H1 (cell line): ENCODE results near the gene MAPT. TPM values are rescaled to one million over a fixed set of nuclear protein-coding genes. Genes with fewer than 3 reads are reported as not detected.

Experiments
- EP300 ChIP-seq, 2 experiments: IDR thresholded peaks; 1 replicate in 1 of 2; 2 replicates in 1 of 2; pipeline ENCODE4 v1.6.1; 2011 to 2012; ENCODE audit warnings: low read depth in 2 of 2, low read length in 2 of 2, mild to moderate bottlenecking in 2 of 2, borderline replicate concordance in 1 of 2, inconsistent platforms in 1 of 2, moderate library complexity in 1 of 2
- EZH2 ChIP-seq: fragments of 200-600 bp; sonication (generic); IDR thresholded peaks from 2 replicates; pipeline ENCODE4 v1.7.1; 2012; ENCODE audit warnings: low read depth, mild to moderate bottlenecking, moderate library complexity, low read length, inconsistent platforms; ENCODE audit not compliant: severe bottlenecking
- POLR2A ChIP-seq, 2 experiments: IDR thresholded peaks; 1 replicate in 1 of 2; 2 replicates in 1 of 2; pipeline ENCODE4 v1.6.1; 2011; ENCODE audit warnings: low read depth in 2 of 2, low read length in 2 of 2, mild to moderate bottlenecking in 2 of 2; ENCODE audit errors: control extremely low read depth in 1 of 2
- POU5F1 ChIP-seq: IDR thresholded peaks from 2 replicates; pipeline ENCODE4 v1.6.1; 2011; ENCODE audit warnings: low read depth, mild to moderate bottlenecking, low read length, moderate library complexity
- SP4 ChIP-seq: IDR thresholded peaks from 2 replicates; pipeline ENCODE4 v1.6.1; 2012; ENCODE audit warnings: low read length, inconsistent platforms
- TBP ChIP-seq: IDR thresholded peaks from 2 replicates; pipeline ENCODE4 v1.6.1; 2011; ENCODE audit warnings: low read depth, low read length, improper control_type of control experiment
- ZNF274 ChIP-seq: IDR thresholded peaks from 2 replicates; pipeline ENCODE4 v1.7.0; 2012; ENCODE audit warnings: low read length, borderline replicate concordance; ENCODE audit errors: extremely low read depth
- polyA plus RNA-seq, 7 experiments: library from polyadenylated mRNA; depleted of rRNA in 3 of 7; stranded (reverse) in 5 of 7; unstranded in 2 of 7; fragments of >200 nt in 5 of 7; fragments of 200-250 nt in 2 of 7; gene quantifications; 1 replicate in 5 of 7; 2 replicates in 1 of 7; 4 replicates in 1 of 7; pipeline versions ENCODE4 v1.2.1 to v1.2.3, GENCODE V29; 2011 to 2013; ENCODE audit warnings: missing spikeins in 2 of 7, mixed read lengths in 2 of 7
- total RNA-seq: library from RNA; stranded (reverse); fragmentation: NEBNext Ultra II Directional; extraction: Animal tissue kit (Norgen Biotek cat#: 25700); gene quantifications from 2 replicates; pipeline ENCODE4 v1.2.1, GENCODE V29; 2021

Gene MAPT
- total and polyA plus RNA-seq, 2 of the 8 experiments (the other 6 are each of a cell fraction or from before 2014, with no cell fraction given) = 0.54 to 1.7 TPM

DNA sequence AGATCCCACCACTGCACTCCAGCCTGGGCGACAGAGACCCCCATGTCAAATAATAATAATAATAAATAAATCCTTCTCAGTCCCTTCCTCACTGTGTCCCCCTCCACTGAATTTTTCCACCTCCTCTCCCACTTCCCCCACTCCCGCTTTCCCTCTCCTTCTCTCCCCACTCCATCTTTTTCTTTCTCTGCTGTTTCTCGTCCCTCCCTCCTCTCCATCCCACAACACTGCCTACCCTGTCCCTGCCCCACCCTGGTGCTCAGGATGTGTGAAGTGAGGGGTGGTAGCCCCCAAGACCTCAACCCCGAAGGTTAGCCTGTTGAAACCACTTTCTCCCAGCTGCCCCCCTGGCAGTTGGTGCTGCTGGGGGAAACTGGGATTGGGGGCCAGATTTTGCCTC, 70.3 kb downstream of the MAPT start (continued):
- TF ChIP-seq ZNF274 (no peak), POLR2A (IDR thresholded peaks at IDR 0.05; ENCODE audit: control extremely low read depth in 1 of 2, low read depth in 2 of 2, low read length in 2 of 2) (no peak), SP4 (no peak), POU5F1 (no peak), EZH2 (no peak), EP300 (IDR thresholded peaks at IDR 0.05; ENCODE audit: borderline replicate concordance in 1 of 2, low read depth in 2 of 2, low read length in 2 of 2) (no peak), TBP (no peak)
